OCI-LY7 (cell line): ENCODE data around the gene ARHGAP4.

Experiments
- CTCF ChIP-seq: fragments of 200-600 bp; sonication (generic); conservative IDR thresholded peaks from 2 replicates; pipeline ENCODE4 v1.5.1; 2014; ENCODE audit warnings: mild to moderate bottlenecking, antibody characterized with exemption, low read length, moderate library complexity, mixed read lengths
- EZH2phosphoT487 ChIP-seq: fragments of 200-600 bp; sonication (generic); IDR thresholded peaks from 2 replicates; pipeline ENCODE4 v1.6.1; 2018; ENCODE audit warnings: low read depth, borderline replicate concordance, mild to moderate bottlenecking, mixed run types, antibody characterized with exemption, low read length, moderate library complexity, mixed read lengths

DNA sequence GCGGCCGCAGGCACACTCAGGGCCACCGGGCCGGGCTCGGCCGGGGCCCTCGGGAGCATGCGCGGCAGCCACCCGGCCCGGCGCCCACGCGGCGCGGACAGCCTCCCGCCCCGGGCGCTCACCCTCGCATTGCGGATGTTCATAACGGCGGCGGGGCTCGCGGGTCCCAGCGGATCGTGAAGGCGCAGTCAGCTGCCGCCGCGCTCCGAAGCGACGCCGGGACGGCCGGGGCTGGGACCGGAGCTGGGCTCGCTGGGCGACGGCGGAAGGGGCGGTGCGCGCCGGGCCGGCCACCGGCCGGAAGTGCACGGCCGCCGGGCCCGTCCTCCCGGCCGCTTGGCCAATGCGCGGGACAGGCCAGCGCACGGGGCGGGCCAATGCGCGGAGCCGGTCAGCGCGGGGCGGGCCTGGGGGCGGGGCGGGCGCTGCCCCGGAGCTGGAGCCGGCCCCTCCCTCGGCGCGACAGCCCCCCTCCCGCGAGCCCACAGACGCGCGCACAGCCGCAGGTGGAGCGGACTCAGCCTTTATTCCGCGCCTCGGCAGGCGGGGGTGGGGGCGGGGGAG lies 8.8 kb upstream of the ARHGAP4 start, which contains the start of gene NAA10:
- TF ChIP-seq CTCF (no peak), EZH2phosphoT487 (no peak)
